G401 (cell line): Measurements from ENCODE around the gene SLC35E3. TPM values are rescaled to one million over a fixed set of nuclear protein-coding genes. Genes with fewer than 3 reads are reported as not detected.

Experiments used
- DNase-seq: peaks from one replicate; pipeline ENCODE4 v3.0.0-alpha.2; 2015; ENCODE audit warnings: low spot score
- in situ Hi-C: cut with HindIII; loops from 2 replicates; pipeline ENCODE4 v1.10.0; 2016; ENCODE audit warnings: low sequenced_read_pairs, mixed read lengths
- total RNA-seq: library from RNA; depleted of rRNA; stranded (reverse); fragments of >200 nt; shearing (Covaris generic); gene quantifications from 2 replicates; pipeline ENCODE4 v1.2.3, GENCODE V29; 2014; rRNA removed

Gene SLC35E3
- 1.5 and 2.0 TPM in 2 replicates for total RNA-seq

- peak; percentile 95 for DNase-seq
- in situ Hi-C loops: no loop called here
These were observed at the start of gene SLC35E3 for GRCh38 chr12:68745904-68746571. Gene SLC35E3, plus strand, starts transcription at chr12:68746176. Its CDS starts 202 bp downstream, at chr12:68746378.

GRCh38 chr12:68699486-68699885 lies 46.5 kb upstream of the SLC35E3 start:
- no peak for DNase-seq
- in situ Hi-C loops: no loop called here

DNA sequence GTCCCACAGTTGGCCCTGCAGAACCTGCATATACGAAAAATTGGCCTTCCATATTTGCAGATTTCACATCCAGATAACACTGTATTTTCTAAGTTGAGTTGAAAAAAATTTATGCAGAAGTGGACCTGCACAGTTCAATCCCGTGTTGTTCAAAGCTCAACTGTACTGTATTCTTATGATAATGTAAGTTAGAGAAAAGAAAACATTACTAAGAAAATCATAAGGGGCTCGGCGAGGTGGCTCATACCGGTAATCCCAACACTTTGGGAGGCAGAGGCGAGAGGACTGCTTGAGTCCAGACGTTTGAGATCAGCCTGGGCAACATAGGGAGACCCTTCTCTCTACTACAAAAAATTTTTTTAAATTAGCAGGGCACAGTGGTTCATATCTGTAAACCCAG lies 18.2 kb upstream of the SLC35E3 start:
- DNase-seq: no peak
- in situ Hi-C loops: no loop called here

GRCh38 chr12:68733661-68734071 lies 12.3 kb upstream of the SLC35E3 start:
- DNase-seq: no peak
- in situ Hi-C loops: no loop called here

DNA sequence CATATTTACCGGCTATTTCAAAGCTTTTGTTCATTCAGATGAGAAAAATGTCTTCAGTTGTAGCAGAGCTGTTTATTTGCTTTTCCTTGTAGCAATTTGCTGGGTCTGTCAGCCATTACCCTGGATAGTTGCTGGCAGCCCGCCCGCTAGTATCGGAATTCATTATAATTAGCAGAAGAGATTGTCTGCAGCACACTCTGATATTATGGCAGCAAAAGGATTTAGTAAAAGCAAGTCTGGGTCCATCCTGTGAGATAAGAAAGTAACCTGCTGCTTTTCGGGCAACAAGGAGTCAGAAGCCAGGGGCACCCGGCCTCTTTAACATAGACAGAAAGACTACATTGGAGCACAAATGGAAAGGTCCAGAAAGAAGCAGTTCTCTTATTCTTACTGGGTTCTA lies 6.1 kb upstream of the SLC35E3 start:
- in situ Hi-C loops: no loop called here
- DNase-seq: no peak

DNA sequence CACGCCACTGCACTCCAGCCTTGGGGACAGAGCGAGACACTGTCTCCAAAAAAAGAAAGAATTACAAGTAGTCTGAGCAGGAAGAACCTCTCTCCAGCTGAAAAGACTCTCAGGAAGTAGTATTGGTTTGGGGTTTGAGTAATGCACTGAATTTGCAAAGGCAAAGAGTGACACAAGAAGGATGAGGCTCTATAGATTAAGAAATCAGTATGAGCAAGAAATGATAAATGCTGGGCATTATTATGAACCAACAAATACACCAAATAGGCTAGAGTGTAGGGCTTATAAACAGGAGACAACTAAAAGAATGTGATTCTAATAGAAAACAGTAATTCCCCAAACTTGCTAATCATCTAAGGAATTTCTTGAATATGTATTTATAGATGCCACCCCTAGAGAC lies 2.6 kb upstream of the SLC35E3 start:
- DNase-seq: no peak
- in situ Hi-C loops: no loop called here

GRCh38 chr12:68745376-68745903 lies 536 bp upstream of the SLC35E3 start:
- in situ Hi-C loops: no loop called here
- no peak for DNase-seq

- DNase-seq: peak; percentile 67
- in situ Hi-C loops: no loop called here
These were observed 700 bp downstream of the SLC35E3 start for GRCh38 chr12:68746572-68747180.

- DNase-seq: no peak
- in situ Hi-C loops: no loop called here
These were observed 3.5 kb downstream of the SLC35E3 start for GRCh38 chr12:68749443-68749842.

GRCh38 chr12:68749861-68750260 lies 3.9 kb downstream of the SLC35E3 start:
- in situ Hi-C loops: no loop called here
- no peak for DNase-seq

- DNase-seq: no peak
- in situ Hi-C loops: no loop called here
These were observed 4.5 kb downstream of the SLC35E3 start for GRCh38 chr12:68750506-68750905.

- in situ Hi-C loops: no loop called here
- DNase-seq: no peak
These were observed 9.7 kb downstream of the SLC35E3 start for GRCh38 chr12:68755536-68756243.

DNA sequence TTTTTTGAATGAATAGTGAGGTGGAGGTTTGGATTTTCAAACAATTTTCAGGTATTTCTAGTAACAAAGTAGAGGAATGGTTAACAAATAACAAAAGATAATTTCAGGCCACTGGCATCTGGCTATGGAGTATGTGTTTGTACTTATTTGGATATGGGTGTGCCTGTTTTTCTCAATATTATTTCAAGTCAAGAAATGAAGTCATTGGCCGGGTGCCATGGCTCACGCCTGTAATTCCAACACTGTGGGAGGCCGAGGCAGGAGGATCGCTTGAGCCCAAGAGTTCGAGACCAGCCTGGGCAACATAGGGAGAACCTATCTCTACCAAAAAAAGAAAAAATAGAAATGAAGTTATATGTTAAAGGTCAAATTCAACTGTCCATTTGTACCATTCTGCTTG lies 13.9 kb downstream of the SLC35E3 start:
- in situ Hi-C loops: no loop called here
- no peak for DNase-seq

DNA sequence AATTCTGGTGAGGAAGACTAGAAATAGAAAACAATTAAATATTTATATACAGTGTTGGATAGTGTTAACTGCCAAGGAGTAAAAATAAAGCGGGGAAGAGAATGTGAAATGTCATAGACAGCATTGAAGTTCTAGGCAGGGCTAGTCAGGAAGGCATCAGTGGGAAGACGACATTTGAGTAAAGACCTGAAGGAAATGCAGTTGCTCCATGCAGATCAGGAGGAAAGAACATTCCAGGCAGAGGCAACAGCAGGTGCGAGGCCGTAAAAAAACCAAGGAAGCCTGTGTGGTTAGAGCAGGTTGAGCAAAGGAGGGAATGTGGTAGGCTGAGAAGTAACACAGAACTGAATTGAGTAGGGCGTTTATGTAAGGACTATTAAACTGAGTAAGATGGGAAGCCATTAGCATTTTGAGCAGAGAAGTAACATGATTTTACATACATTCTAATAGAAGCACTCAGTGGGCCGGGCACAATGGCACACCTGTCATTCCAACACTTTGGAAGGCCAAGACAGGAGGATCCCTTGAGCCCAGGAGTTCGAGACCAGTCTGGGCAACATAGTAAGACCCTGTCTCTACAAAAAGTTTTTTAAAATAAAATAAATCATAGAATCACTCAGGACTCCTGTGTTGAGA lies 14.9 kb downstream of the SLC35E3 start:
- in situ Hi-C loops: no loop called here
- DNase-seq: no peak

GRCh38 chr12:68761442-68761812 lies 15.5 kb downstream of the SLC35E3 start:
- DNase-seq: no peak
- in situ Hi-C loops: no loop called here

GRCh38 chr12:68761901-68762630 lies 16.1 kb downstream of the SLC35E3 start:
- no peak for DNase-seq
- in situ Hi-C loops: no loop called here

DNA sequence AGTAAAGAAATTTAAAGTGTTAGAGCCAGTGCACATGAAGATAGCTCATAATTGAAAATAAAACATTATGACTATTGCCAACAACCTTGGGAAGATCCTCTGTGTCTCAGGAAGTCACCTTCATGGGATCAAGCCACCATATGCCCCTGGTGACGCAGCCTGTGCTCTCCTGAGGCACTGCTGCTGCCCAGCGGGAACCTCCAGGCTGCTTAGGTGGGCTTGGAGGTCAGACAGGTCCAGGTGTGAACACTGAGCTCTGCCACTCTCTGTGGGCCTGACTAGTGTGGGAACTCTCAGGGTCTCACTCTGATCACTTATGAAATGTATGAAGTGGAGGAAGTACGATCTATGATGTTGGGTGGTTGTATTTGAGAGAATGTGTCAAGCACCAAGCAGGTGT lies 16.7 kb downstream of the SLC35E3 start:
- DNase-seq: no peak
- in situ Hi-C loops: no loop called here

- DNase-seq: no peak
- in situ Hi-C loops: no loop called here
These were observed 19.7 kb downstream of the SLC35E3 start for GRCh38 chr12:68765696-68766095.

DNA sequence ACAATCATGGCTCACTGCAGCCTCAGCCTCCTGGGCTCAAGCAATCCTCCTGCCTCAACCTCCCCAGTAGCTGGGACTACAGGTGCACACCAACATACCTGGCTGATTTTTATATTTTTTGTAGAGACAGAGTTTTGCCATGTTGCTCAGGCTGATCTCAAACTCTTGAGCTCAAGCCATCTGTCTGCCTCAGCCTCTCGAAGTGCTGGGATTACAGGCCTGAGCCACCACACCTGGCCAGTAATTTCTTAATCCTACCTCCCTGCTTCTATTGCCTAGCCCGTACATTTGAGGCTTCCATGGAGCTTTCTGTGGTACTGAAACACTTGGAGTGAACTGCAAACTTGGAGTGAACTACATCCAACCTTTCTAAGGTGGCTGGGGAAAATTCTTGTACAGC lies 20.7 kb downstream of the SLC35E3 start:
- DNase-seq: no peak
- in situ Hi-C loops: no loop called here
